Smooth muscle cell (in vitro differentiated cells): Measurements from ENCODE around the gene YWHAH. TPM values are rescaled to one million over a fixed set of nuclear protein-coding genes. Genes with fewer than 3 reads are reported as not detected.

Source experiments
- DNase-seq: peaks from one replicate; lab custom pipeline; 2025; ENCODE audit not compliant: unreplicated experiment; lab: John Stamatoyannopoulos, UW
- H2AFZ ChIP-seq: fragments of 200-600 bp; sonication (generic); 2 replicates; pipeline ENCODE4 v1.6.0; 2016; ENCODE audit warnings: antibody characterized with exemption, low read depth, mild to moderate bottlenecking
- H3F3A ChIP-seq: fragments of 200-600 bp; sonication (generic); 2 replicates; pipeline ENCODE4 v1.6.0; 2017; ENCODE audit warnings: antibody characterized with exemption, low read depth
- H3K27ac ChIP-seq: fragments of 200-600 bp; sonication (generic); 2 replicates; pipeline ENCODE4 v1.5.1; 2016; ENCODE audit warnings: low read depth, mild to moderate bottlenecking
- H3K27me3 ChIP-seq: fragments of 200-600 bp; sonication (generic); 2 replicates; pipeline ENCODE4 v1.6.1; 2016; ENCODE audit warnings: low read depth, mild to moderate bottlenecking
- H3K36me3 ChIP-seq: fragments of 200-600 bp; sonication (generic); 2 replicates; pipeline ENCODE4 v1.5.1; 2016; ENCODE audit warnings: low read depth
- H3K4me1 ChIP-seq: fragments of 200-600 bp; sonication (generic); 2 replicates; pipeline ENCODE4 v1.5.1; 2016; ENCODE audit warnings: low read depth
- H3K4me2 ChIP-seq: fragments of 200-600 bp; sonication (generic); 2 replicates; pipeline ENCODE4 v1.6.0; 2016; ENCODE audit warnings: mild to moderate bottlenecking
- H3K4me3 ChIP-seq: fragments of 200-600 bp; sonication (generic); 2 replicates; pipeline ENCODE4 v1.5.1; 2016; ENCODE audit warnings: mild to moderate bottlenecking
- H3K79me2 ChIP-seq: fragments of 200-600 bp; sonication (generic); 2 replicates; pipeline ENCODE4 v1.6.0; 2016; ENCODE audit warnings: low read depth, mild to moderate bottlenecking
- H3K9ac ChIP-seq: fragments of 200-600 bp; sonication (generic); 2 replicates; pipeline ENCODE4 v1.6.0; 2016; ENCODE audit warnings: low read depth
- H3K9me3 ChIP-seq: fragments of 200-600 bp; sonication (generic); replicated peaks from 2 replicates; pipeline ENCODE4 v1.5.1; 2016; ENCODE audit warnings: low read depth
- H4K20me1 ChIP-seq: fragments of 200-600 bp; sonication (generic); 2 replicates; pipeline ENCODE4 v1.6.0; 2016; ENCODE audit warnings: low read depth
- WGBS: methylation state at CpG from one replicate; pipeline ENCODE4 v1.1.7; 2016; ENCODE audit warnings: low lambda C conversion rate; 5-methylcytosine and 5-hydroxymethylcytosine counted together
- polyA plus RNA-seq: library from polyadenylated mRNA; unstranded; fragments of >200 nt; fragmentation: Nextera tagmentation; extraction: Ambion mirVana; gene quantifications from 2 replicates; pipeline ENCODE4 v1.2.1, GENCODE V29; 2016
- total RNA-seq: library from RNA; depleted of rRNA; stranded (reverse); fragments of >200 nt; gene quantifications from 2 replicates; pipeline ENCODE4 v1.2.3, GENCODE V29; 2014
- TF ChIP-seq, protein P1 (sequence below): fragments of 200-600 bp; sonication (generic); IDR thresholded peaks from 2 replicates; pipeline ENCODE4 v1.5.1; 2017; ENCODE audit warnings: borderline replicate concordance, mild to moderate bottlenecking, antibody characterized with exemption; ENCODE audit not compliant: insufficient read depth, poor library complexity, severe bottlenecking

Gene YWHAH
- total and polyA plus RNA-seq, 2 experiments from 2014 or later: 74.4 to 101 TPM

DNA sequence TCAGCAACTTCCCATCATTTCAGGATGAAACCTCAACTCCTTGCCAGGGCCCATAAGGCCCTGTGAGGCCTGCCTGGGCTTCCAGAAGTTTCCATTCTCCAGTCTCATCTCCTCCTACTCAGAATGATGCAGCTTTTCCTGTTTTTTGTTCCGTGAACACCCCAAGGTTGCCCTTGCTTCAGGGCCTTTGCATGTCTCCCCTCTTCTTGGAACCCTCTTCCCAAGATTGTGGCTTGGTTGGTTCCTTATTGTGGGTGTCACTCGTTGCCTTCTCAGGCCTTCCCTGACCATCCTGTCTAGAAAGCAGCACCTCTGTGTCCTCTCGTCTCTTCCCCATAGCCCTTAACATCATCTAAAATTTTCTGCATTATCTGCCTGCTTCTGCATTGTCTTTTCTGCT, 23.2 kb upstream of the YWHAH start:
- Histone ChIP-seq H3K9me3 (no peaks in the 10 kb centered on the region), H3K4me3 (no peak overlapping the region), H3K79me2 (no peaks in the 10 kb centered on the region), H4K20me1 (no peaks in the 10 kb centered on the region), H3K4me1 (no peaks in the 10 kb centered on the region), H3K27ac (no peak overlapping the region), H3K4me2 (no peak overlapping the region), H3K36me3 (no peaks in the 10 kb centered on the region), H2AFZ (no peak overlapping the region), H3F3A (no peaks in the 10 kb centered on the region), H3K27me3 (no peaks in the 10 kb centered on the region), H3K9ac (no peak overlapping the region)
- DNase-seq: no peak
- WGBS: 88% methylated on average over 3 of the region's 3 CpGs
- TF ChIP-seq, protein P1, sequence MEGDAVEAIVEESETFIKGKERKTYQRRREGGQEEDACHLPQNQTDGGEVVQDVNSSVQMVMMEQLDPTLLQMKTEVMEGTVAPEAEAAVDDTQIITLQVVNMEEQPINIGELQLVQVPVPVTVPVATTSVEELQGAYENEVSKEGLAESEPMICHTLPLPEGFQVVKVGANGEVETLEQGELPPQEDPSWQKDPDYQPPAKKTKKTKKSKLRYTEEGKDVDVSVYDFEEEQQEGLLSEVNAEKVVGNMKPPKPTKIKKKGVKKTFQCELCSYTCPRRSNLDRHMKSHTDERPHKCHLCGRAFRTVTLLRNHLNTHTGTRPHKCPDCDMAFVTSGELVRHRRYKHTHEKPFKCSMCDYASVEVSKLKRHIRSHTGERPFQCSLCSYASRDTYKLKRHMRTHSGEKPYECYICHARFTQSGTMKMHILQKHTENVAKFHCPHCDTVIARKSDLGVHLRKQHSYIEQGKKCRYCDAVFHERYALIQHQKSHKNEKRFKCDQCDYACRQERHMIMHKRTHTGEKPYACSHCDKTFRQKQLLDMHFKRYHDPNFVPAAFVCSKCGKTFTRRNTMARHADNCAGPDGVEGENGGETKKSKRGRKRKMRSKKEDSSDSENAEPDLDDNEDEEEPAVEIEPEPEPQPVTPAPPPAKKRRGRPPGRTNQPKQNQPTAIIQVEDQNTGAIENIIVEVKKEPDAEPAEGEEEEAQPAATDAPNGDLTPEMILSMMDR: no peak

DNA sequence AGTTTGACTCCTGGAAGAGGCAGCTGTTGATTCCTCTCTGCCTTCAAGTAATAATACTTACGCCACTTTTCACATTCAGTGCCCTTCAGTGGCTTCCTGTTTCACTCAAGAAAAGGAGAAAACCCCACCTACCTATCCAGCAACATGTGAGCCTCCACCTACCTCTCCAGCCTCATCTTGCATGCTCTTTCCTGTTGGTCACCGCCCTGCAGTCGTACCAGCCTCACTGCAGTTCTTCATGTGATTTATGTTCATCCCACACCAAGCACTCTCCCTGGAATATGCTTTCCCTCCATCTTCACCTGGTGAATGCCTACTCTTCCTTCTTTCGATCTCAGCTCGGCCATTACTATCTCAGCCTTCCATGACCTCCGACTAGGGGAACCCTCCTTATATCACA, 21.8 kb upstream of the YWHAH start:
- 89% methylated on average over 6 of the region's 6 CpGs for WGBS
- no peaks in the 10 kb centered on the region for H3K36me3 ChIP-seq
- H3K4me2 ChIP-seq: no peak overlapping the region
- DNase-seq: no peak
- no peaks in the 10 kb centered on the region for H3K27me3 ChIP-seq
- no peak overlapping the region for H2AFZ ChIP-seq
- TF ChIP-seq, protein P1: no peak
- no peaks in the 10 kb centered on the region for H3K9me3 ChIP-seq
- H3K79me2 ChIP-seq: no peaks in the 10 kb centered on the region
- H3K4me1 ChIP-seq: no peaks in the 10 kb centered on the region
- H3F3A ChIP-seq: no peaks in the 10 kb centered on the region
- no peaks in the 10 kb centered on the region for H4K20me1 ChIP-seq
- H3K27ac ChIP-seq: no peak overlapping the region
- H3K4me3 ChIP-seq: no peak overlapping the region
- no peak overlapping the region for H3K9ac ChIP-seq

DNA sequence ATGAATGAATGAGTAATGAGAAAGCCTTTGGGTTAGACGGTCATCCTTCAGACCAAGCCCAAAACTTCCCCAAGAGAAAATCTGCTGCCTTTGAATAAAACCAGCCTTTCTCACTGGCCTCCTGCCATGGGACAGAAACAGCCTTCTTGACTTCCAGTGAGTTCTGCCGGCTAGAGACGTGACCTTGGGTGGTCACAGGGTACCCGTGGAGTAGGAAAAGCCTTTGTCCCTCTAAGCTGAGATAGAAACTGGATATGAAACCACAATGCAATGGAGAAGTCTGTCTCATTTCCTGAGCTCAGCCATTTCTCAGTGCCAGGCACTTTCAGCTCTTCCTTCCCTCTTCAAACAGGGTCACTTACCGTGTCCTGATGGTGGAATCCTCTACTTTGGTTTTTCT, 21.2 kb upstream of the YWHAH start:
- WGBS: 75% methylated on average over 5 of the region's 5 CpGs
- Histone ChIP-seq H3F3A (no peaks in the 10 kb centered on the region), H3K4me3 (no peak overlapping the region), H3K9ac (no peak overlapping the region), H3K36me3 (no peaks in the 10 kb centered on the region), H2AFZ (no peak overlapping the region), H3K9me3 (no peaks in the 10 kb centered on the region), H4K20me1 (no peaks in the 10 kb centered on the region), H3K4me2 (no peak overlapping the region), H3K79me2 (no peaks in the 10 kb centered on the region), H3K4me1 (no peaks in the 10 kb centered on the region), H3K27ac (no peak overlapping the region), H3K27me3 (no peaks in the 10 kb centered on the region)
- no peak for DNase-seq
- TF ChIP-seq, protein P1: no peak

DNA sequence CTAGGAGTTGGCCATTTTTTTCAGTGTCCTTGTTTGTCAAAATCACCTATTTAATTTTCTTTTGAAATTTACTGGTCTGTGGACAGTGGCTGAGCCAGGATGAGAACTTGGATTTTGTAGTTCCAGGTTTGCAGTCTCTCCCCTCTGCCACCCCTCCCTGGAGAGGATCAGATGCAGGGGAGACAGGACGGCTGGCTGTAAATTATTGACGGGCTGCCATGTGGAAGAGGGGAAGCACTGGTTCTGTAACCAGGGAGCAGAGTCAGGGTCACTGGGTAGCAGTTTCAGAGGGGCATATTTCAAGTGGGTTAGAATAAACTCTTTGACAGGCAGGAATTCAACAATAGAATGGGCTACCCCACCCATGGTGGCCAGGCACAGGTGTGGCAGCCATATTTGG, 20.6 kb upstream of the YWHAH start:
- no peak overlapping the region for H2AFZ ChIP-seq
- H3K27me3 ChIP-seq: no peaks in the 10 kb centered on the region
- H3K9me3 ChIP-seq: no peaks in the 10 kb centered on the region
- no peak overlapping the region for H3K4me2 ChIP-seq
- H3K9ac ChIP-seq: no peak overlapping the region
- H3F3A ChIP-seq: no peaks in the 10 kb centered on the region
- H3K27ac ChIP-seq: no peak overlapping the region
- H3K4me3 ChIP-seq: no peak overlapping the region
- no peaks in the 10 kb centered on the region for H3K79me2 ChIP-seq
- 85% methylated on average over 2 of the region's 2 CpGs for WGBS
- TF ChIP-seq, protein P1: no peak
- no peaks in the 10 kb centered on the region for H4K20me1 ChIP-seq
- H3K36me3 ChIP-seq: no peaks in the 10 kb centered on the region
- no peak for DNase-seq
- no peaks in the 10 kb centered on the region for H3K4me1 ChIP-seq
